Measurements from ENCODE around the gene SRRM4.

SRRM4 gene

GRCh38 chr12:119168721-119169120, 187.4 kb downstream of the SRRM4 start:
- no peak for TF ChIP-seq MAX (IDR thresholded peaks at IDR 0.05; ENCODE audit: low read depth, low read length)
- TF ChIP-seq CTCF (IDR thresholded peaks at IDR 0.05; ENCODE audit: low read depth, low read length) = no peak
- no peak for DNase-seq (ENCODE audit: low read depth)
- no peak overlapping the region for H3K4me3 ChIP-seq (ENCODE audit: low read depth, low read length)

DNA sequence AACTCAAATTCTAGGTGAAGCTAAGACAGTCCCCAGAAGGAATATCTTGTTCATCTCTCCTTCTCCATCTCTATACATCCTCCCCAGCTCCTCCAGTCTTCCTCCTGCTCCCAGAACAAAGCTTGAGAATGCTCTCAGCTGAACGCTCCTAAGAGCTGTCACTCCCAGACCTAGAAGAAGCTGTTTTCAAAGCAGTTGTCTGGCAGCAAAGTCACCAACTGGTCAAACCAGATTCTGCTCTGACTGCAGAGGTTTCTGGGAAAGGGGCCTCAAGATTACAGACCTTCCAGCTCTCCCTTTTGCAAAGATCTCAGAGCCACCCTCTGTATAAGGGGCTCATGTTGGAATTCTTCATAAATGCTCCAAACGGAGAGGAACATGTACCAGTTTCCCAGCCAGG, 187.8 kb downstream of the SRRM4 start:
- DNase-seq (ENCODE audit: low read depth) = no peak
- no peak for TF ChIP-seq MYC (IDR thresholded peaks at IDR 0.05; ENCODE audit: low read depth, low read length)
- no peak for TF ChIP-seq CTCF (IDR thresholded peaks at IDR 0.05; ENCODE audit: low read depth, low read length)
- no peak for TF ChIP-seq POLR2A (IDR thresholded peaks at IDR 0.05; ENCODE audit: extremely low read depth, insufficient read length)
- no peak for TF ChIP-seq MAX (IDR thresholded peaks at IDR 0.05; ENCODE audit: low read depth, low read length)
- H3K4me3 ChIP-seq (ENCODE audit: low read depth, low read length) = no peak overlapping the region

GRCh38 chr12:119171291-119171690, 189.9 kb downstream of the SRRM4 start:
- H3K4me3 ChIP-seq (ENCODE audit: low read depth, low read length) = no peak overlapping the region
- DNase-seq (ENCODE audit: low read depth) = no peak
- no peak for TF ChIP-seq MAX (IDR thresholded peaks at IDR 0.05; ENCODE audit: low read depth, low read length)
- TF ChIP-seq CTCF (IDR thresholded peaks at IDR 0.05; ENCODE audit: low read depth, low read length) = no peak
- no peak for TF ChIP-seq MYC (IDR thresholded peaks at IDR 0.05; ENCODE audit: low read depth, low read length)
- TF ChIP-seq POLR2A (IDR thresholded peaks at IDR 0.05; ENCODE audit: extremely low read depth, insufficient read length) = no peak

DNA sequence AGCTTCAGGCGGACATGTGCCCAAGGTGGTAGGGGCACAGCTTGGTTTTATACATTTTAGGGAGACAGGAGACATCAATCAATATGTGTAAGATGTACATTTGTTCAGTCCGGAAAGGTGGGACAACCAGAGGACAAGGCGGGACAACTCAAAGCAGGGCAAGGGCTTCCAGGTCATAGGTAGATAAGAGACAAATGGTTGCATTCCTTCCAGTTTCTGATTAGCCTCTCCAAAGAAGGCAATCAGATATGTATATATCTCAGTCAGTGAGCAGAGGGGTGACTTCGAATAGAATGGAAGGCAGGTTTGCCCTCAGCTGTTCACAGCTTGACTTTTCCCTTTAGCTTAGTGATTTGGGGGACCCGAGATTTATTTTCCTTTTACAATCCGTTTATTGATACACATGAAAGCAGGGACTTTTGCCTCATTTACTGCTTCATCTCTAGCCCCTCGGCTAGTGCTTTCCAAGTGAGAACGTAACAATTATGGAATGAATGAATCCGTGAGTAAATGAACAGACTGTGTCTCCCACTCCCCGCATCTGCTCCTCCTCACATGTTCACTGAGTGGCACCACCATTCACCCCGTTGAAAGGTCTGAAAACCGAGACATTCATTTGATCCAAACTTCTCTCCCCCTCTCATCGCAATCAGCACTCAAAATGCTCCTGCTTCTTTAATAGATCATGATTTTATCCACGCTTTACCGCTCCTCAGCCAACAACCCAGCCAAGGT, 190.5 kb downstream of the SRRM4 start:
- no peak for TF ChIP-seq MYC (IDR thresholded peaks at IDR 0.05; ENCODE audit: low read depth, low read length)
- no peak for TF ChIP-seq MAX (IDR thresholded peaks at IDR 0.05; ENCODE audit: low read depth, low read length)
- no peak for TF ChIP-seq CTCF (IDR thresholded peaks at IDR 0.05; ENCODE audit: low read depth, low read length)
- no peak for TF ChIP-seq POLR2A (IDR thresholded peaks at IDR 0.05; ENCODE audit: extremely low read depth, insufficient read length)
- no peak overlapping the region for H3K4me3 ChIP-seq (ENCODE audit: low read depth, low read length)
- DNase-seq (ENCODE audit: low read depth) = no peak

DNA sequence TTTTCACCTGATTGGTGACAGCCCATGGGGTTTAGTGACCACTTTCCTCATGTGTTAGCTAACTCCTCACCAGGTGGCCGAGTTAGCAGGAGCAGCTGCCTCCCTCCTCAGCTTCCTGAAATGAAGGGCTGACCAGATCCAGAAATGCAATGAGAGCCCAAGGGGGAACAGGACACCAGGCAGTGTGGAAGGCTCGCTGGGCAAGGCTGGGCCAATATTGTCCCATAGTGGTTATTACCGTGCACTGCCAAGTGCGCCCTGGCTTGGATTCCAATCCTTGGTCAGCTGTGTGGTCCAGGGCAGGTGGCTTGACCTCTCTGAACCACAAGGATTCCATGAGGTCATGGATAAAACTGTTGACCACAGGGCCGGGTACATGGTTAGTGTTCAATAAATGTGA, 193.7 kb downstream of the SRRM4 start:
- no peak for DNase-seq (ENCODE audit: low read depth)
- TF ChIP-seq POLR2A (IDR thresholded peaks at IDR 0.05; ENCODE audit: extremely low read depth, insufficient read length) (no peak), MYC (IDR thresholded peaks at IDR 0.05; ENCODE audit: low read depth, low read length) (no peak)
- H3K4me3 ChIP-seq (ENCODE audit: low read depth, low read length) = no peak overlapping the region

GRCh38 chr12:119176267-119177055, 195.1 kb downstream of the SRRM4 start:
- H3K4me3 ChIP-seq (ENCODE audit: low read depth, low read length) = no peak overlapping the region
- no peak for TF ChIP-seq MAX (IDR thresholded peaks at IDR 0.05; ENCODE audit: low read depth, low read length)
- no peak for TF ChIP-seq CTCF (IDR thresholded peaks at IDR 0.05; ENCODE audit: low read depth, low read length)
- no peak for TF ChIP-seq MYC (IDR thresholded peaks at IDR 0.05; ENCODE audit: low read depth, low read length)
- DNase-seq (ENCODE audit: low read depth) = no peak

All from NB4 (cell line).